HG03045 (cell line): Measurements from ENCODE around the gene THAP3.

ENCODE experiments used
- ATAC-seq: cut with Tn5 transposase; IDR thresholded peaks from one replicate; pipeline ENCODE4 v1.9.1; 2021; ENCODE audit warnings: mild to moderate bottlenecking, moderate library complexity; ENCODE audit not compliant: unreplicated experiment

Gene THAP3

GRCh38 chr1:6624710-6625583, at the start of gene THAP3:
TSS of gene THAP3 (plus strand) at chr1:6624868. CDS start at chr1:6625219, 351 bp downstream.
- ATAC-seq = peak; percentile 79

- no peak for ATAC-seq
These were observed 46.7 kb upstream of the THAP3 start for GRCh38 chr1:6577831-6578525.

GRCh38 chr1:6578624-6579373, 45.9 kb upstream of the THAP3 start:
- ATAC-seq = no peak

- peak; percentile 92 for ATAC-seq
These were observed 45.1 kb upstream of the THAP3 start, which contains the start of gene ZBTB48 for GRCh38 chr1:6579374-6580118. TSS of gene ZBTB48 (plus strand) at chr1:6579994. CDS start at chr1:6580610, 616 bp downstream.

GRCh38 chr1:6580119-6580592, 44.5 kb upstream of the THAP3 start:
- ATAC-seq = peak; percentile 19

- ATAC-seq = no peak
These were observed 43.9 kb upstream of the THAP3 start for GRCh38 chr1:6580593-6581409.

GRCh38 chr1:6581561-6582305, 42.9 kb upstream of the THAP3 start:
- no peak for ATAC-seq

GRCh38 chr1:6582370-6582769, 42.3 kb upstream of the THAP3 start:
- no peak for ATAC-seq

- ATAC-seq = no peak
These were observed 40.3 kb upstream of the THAP3 start for GRCh38 chr1:6584126-6585080.

- no peak for ATAC-seq
These were observed 39.5 kb upstream of the THAP3 start for GRCh38 chr1:6585081-6585722.

GRCh38 chr1:6585841-6586240, 38.8 kb upstream of the THAP3 start:
- no peak for ATAC-seq

- no peak for ATAC-seq
These were observed 38.3 kb upstream of the THAP3 start for GRCh38 chr1:6586404-6586816.

GRCh38 chr1:6587261-6588005, 37.2 kb upstream of the THAP3 start:
- ATAC-seq = no peak

GRCh38 chr1:6588128-6588892, 36.4 kb upstream of the THAP3 start:
- ATAC-seq = no peak

GRCh38 chr1:6588893-6589520, 35.7 kb upstream of the THAP3 start:
- no peak for ATAC-seq
